ENCODE measurements around the gene HERC3.

The HERC3 gene

DNA sequence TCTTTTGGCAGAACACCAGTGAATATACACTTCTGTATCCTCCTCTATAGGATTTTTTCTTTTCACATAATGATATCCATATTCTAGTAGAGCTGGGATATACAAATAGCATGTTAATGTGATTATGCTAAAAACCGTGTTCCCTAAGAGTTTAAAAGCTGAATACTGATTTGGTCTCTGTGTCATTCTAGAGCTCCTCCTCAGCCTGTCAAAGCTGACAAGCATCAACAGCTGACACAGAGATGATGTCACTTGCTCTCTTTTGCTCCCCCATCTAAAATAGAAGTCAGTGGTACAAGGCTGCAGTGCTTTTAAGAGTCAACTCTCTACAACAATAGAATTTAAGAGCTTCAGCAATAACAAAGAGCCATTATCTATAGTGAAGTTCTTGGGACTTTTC, 17.1 kb upstream of the HERC3 start:
- TF ChIP-seq, protein P1, sequence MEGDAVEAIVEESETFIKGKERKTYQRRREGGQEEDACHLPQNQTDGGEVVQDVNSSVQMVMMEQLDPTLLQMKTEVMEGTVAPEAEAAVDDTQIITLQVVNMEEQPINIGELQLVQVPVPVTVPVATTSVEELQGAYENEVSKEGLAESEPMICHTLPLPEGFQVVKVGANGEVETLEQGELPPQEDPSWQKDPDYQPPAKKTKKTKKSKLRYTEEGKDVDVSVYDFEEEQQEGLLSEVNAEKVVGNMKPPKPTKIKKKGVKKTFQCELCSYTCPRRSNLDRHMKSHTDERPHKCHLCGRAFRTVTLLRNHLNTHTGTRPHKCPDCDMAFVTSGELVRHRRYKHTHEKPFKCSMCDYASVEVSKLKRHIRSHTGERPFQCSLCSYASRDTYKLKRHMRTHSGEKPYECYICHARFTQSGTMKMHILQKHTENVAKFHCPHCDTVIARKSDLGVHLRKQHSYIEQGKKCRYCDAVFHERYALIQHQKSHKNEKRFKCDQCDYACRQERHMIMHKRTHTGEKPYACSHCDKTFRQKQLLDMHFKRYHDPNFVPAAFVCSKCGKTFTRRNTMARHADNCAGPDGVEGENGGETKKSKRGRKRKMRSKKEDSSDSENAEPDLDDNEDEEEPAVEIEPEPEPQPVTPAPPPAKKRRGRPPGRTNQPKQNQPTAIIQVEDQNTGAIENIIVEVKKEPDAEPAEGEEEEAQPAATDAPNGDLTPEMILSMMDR (IDR thresholded peaks at IDR 0.05), result no peak
- no peak overlapping the region for H3K4me3 ChIP-seq
- H3K27ac ChIP-seq, result no peak overlapping the region
- no peak for DNase-seq (ENCODE audit: low spot score)

DNA sequence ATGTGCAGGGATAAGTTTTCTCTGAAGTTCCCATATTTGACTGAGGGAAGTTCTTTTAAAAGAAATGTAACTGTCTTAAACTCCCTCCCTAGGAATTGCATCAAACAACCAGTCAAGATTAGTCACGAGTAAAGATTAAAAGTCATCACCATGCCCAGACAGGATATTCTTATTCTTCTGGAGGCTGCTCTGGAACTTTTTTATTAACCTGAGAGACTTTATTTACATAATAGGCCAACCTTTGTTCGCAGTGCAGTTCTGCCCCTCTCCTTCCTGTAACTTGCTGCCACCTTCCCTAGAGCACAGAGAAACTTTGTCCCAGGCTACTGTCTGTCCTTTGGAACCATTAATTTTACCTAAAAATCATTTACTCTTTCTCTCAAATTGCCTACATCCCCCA, 9.8 kb upstream of the HERC3 start:
- TF ChIP-seq, protein P1 (IDR thresholded peaks at IDR 0.05), result no peak
- H3K27ac ChIP-seq, result no peak overlapping the region
- no peak overlapping the region for H3K4me3 ChIP-seq
- no peak for DNase-seq (ENCODE audit: low spot score)

DNA sequence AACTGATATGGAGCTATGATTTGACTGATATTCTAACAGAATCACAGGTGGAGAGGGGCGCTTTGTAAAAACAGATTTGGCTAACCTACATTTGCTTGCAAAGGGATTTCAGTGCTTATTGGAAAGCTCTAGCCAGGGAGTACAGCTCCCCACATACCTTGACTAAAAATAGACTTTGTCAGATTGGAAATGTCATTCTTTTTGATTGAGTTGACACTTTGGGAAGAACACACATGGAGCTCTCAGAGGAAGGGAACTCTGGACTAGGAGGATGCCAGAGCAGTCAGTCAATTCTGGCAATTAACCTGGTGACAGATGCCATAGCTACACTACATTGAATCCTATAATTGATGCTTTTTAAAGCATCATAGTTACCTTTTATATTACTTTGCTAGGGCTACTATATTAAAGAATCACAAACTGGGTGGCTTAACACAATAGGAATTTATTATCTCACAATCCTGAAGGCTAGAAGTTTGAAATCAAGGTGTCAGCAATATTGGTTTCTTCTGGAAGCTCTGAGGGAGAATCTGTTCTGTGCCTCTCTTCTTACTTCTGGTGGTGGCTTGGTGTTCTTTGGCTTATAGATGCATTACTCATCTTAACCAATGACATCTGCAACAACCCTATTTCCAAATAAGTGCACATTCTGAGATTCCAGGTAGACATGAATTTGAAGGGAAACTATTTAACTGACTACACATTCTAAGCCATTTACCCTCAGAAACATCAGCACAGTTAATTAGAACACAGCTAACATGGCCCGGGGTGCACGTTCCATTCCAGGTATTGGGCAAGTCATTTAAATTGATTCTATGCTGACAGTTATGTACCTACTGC, 8.4 kb upstream of the HERC3 start:
- H3K27ac ChIP-seq, result no peak overlapping the region
- no peak overlapping the region for H3K4me3 ChIP-seq
- no peak for DNase-seq (ENCODE audit: low spot score)
- TF ChIP-seq, protein P1 (IDR thresholded peaks at IDR 0.05), result no peak

DNA sequence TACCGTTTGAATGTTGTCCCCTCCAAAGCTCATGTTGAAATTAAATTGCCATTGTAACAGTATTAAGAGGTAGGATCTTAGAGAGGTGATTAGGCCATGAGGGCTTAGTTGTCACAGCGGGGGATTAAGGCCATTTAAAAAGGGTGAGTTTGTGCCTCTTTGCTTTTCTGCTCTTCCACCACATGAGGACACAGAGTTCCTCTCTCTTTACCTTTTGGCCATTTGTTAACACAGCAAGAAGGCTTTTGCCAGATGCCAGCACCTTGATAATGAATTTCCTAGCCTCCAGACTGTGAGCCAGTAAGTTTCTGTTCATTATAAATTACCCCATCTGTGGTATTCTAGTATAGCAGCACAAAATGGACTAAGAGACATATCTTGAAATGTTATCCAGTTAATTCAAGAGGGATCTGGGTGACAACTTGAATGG, 7.8 kb upstream of the HERC3 start:
- TF ChIP-seq, protein P1 (IDR thresholded peaks at IDR 0.05), result no peak
- Histone ChIP-seq H3K27ac (no peak overlapping the region), H3K4me3 (no peak overlapping the region)
- no peak for DNase-seq (ENCODE audit: low spot score)

DNA sequence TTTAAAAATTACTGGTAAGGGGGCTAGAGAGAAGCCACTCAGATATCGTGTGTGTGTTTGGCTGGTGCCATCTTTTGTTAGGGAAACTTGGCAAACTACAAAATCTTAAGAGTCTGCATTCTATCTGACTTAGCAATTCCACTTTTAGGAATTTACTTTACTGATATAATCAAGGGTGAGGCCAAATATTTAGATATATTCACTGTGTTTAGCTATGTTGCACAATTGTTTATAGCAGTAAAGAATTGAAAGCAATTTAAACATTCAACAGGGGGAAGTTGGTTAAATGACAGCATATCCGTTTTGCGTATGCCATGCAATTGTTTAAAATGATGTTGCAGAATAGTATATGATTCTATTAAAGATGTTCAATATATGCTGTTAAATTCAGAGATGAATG, 6.4 kb upstream of the HERC3 start:
- TF ChIP-seq, protein P1 (IDR thresholded peaks at IDR 0.05), result no peak
- Histone ChIP-seq H3K4me3 (no peak overlapping the region), H3K27ac (no peak overlapping the region)
- no peak for DNase-seq (ENCODE audit: low spot score)

DNA sequence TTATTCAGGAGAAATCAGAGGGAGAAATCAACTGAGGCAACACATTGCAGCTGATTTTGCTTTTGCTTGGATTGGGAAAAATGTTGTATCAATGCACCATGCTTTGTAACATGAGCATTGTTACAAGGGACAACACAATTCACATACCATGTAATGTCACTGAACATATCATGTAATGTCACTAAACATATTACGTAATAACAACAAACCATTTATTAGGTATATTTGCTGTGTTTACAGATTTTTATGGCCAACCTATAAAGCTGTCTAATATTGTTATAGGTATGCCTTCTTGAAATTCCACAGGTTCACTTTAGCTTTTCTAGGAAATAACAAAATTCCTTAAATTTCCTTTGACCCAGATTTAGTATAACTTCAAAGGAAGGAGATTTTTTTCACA, 5.0 kb upstream of the HERC3 start:
- TF ChIP-seq, protein P1 (IDR thresholded peaks at IDR 0.05), result no peak
- no peak for DNase-seq (ENCODE audit: low spot score)
- Histone ChIP-seq H3K27ac (no peak overlapping the region), H3K4me3 (no peak overlapping the region)

All from coronary artery (tissue), 2 donors.